HepG2 (cell line): Measurements from ENCODE around the gene TSHZ2. TPM values are rescaled to one million over a fixed set of nuclear protein-coding genes. Genes with fewer than 3 reads are reported as not detected.

Source experiments
- AKAP8 ChIP-seq: sonication (generic); formaldehyde crosslinking; IDR thresholded peaks from 2 replicates; pipeline ENCODE4 v1.5.1; 2020; ENCODE audit warnings: mild to moderate bottlenecking, missing genetic modification reagents
- ATF6 ChIP-seq: sonication (generic); formaldehyde crosslinking; conservative IDR thresholded peaks from 2 replicates; pipeline ENCODE4 v1.4.0; 2020; ENCODE audit warnings: missing genetic modification reagents
- CEBPB ChIP-seq: IDR thresholded peaks from 2 replicates; pipeline ENCODE4 v1.6.1; 2011; ENCODE audit warnings: low read depth, low read length, improper control_type of control experiment, borderline replicate concordance
- CEBPG ChIP-seq: IDR thresholded peaks from 2 replicates; pipeline ENCODE4 v1.6.1; 2016
- CHD2 ChIP-seq: IDR thresholded peaks from 2 replicates; pipeline ENCODE4 v1.6.1; 2011; ENCODE audit warnings: low read depth, low read length, improper control_type of control experiment
- HNRNPLL ChIP-seq: fragments of 200-400 bp; formaldehyde crosslinking; IDR thresholded peaks from 2 replicates; pipeline ENCODE4 v1.6.1; 2017; ENCODE audit warnings: mild to moderate bottlenecking, low read depth, low read length; ENCODE audit not compliant: poor library complexity, severe bottlenecking
- KDM1A ChIP-seq: IDR thresholded peaks from 2 replicates; pipeline ENCODE4 v1.6.1; 2016; ENCODE audit warnings: missing compliant biosample characterization
- KDM3A ChIP-seq: IDR thresholded peaks from 2 replicates; pipeline ENCODE4 v1.6.1; 2018; ENCODE audit warnings: low read depth, missing compliant biosample characterization
- MAFF ChIP-seq: IDR thresholded peaks from 2 replicates; pipeline ENCODE4 v1.6.1; 2011; ENCODE audit warnings: low read depth, low read length, improper control_type of control experiment
- RAD21 ChIP-seq: fragments of 450-650 bp; formaldehyde crosslinking; IDR thresholded peaks from 2 replicates; pipeline ENCODE4 v1.5.0; 2020; ENCODE audit warnings: mild to moderate bottlenecking
- SSRP1 ChIP-seq: IDR thresholded peaks from 2 replicates; pipeline ENCODE4 v1.6.1; 2016; ENCODE audit warnings: control low read depth
- SUZ12 ChIP-seq: fragments of 150-350 bp; IDR thresholded peaks from 2 replicates; pipeline ENCODE4 v1.6.1; 2014; ENCODE audit warnings: low read depth, low read length
- XRCC5 ChIP-seq: fragments of 200-400 bp; formaldehyde crosslinking; optimal IDR thresholded peaks from 2 replicates; pipeline ENCODE3; 2017; ENCODE audit warnings: mild to moderate bottlenecking, low read length
- ZBED4 ChIP-seq: sonication (generic); formaldehyde crosslinking; IDR thresholded peaks from 2 replicates; pipeline ENCODE4 v1.4.0; 2020; ENCODE audit warnings: missing genetic modification reagents, borderline replicate concordance
- ZIK1 ChIP-seq: sonication (generic); formaldehyde crosslinking; IDR thresholded peaks from 2 replicates; pipeline ENCODE4 v1.5.0; 2020; ENCODE audit warnings: mild to moderate bottlenecking, low read depth, missing genetic modification reagents, borderline replicate concordance
- ZNF121 ChIP-seq: sonication (generic); formaldehyde crosslinking; IDR thresholded peaks from 2 replicates; pipeline ENCODE4 v1.5.0; 2020; ENCODE audit warnings: mild to moderate bottlenecking, missing genetic modification reagents
- ZNF124 ChIP-seq: sonication (generic); formaldehyde crosslinking; IDR thresholded peaks from 2 replicates; pipeline ENCODE4 v1.4.0; 2020; ENCODE audit warnings: missing genetic modification reagents
- ZNF180 ChIP-seq: sonication (generic); formaldehyde crosslinking; IDR thresholded peaks from 2 replicates; pipeline ENCODE4 v1.4.0; 2020; ENCODE audit warnings: low read depth, missing genetic modification reagents, borderline replicate concordance
- ZNF251 ChIP-seq: sonication (generic); formaldehyde crosslinking; IDR thresholded peaks from 2 replicates; pipeline ENCODE4 v1.9.0; 2021; ENCODE audit warnings: mild to moderate bottlenecking, missing genetic modification reagents
- ZNF281 ChIP-seq: sonication (generic); formaldehyde crosslinking; IDR thresholded peaks from 2 replicates; pipeline ENCODE4 v1.4.0; 2020; ENCODE audit warnings: missing genetic modification reagents, borderline replicate concordance
- ZNF446 ChIP-seq: sonication (generic); formaldehyde crosslinking; IDR thresholded peaks from 2 replicates; pipeline ENCODE4 v1.5.0; 2020; ENCODE audit warnings: mild to moderate bottlenecking, missing genetic modification reagents
- ZNF563 ChIP-seq: sonication (generic); formaldehyde crosslinking; IDR thresholded peaks from 2 replicates; pipeline ENCODE4 v1.8.0; 2022; ENCODE audit warnings: mild to moderate bottlenecking, moderate library complexity, missing genetic modification reagents
- polyA plus RNA-seq, 8 experiments: library from polyadenylated mRNA; depleted of rRNA in 3 of 8; stranded (reverse) in 7 of 8; unstranded in 1 of 8; fragments of >200 nt; fragmentation: Illumina TruSeq in 4 of 8; extraction: Trizol in 4 of 8; gene quantifications; 2 replicates each; pipeline versions ENCODE4 v1.2.1 to v1.2.3, GENCODE V29; 2011 to 2016; ENCODE audit warnings: low read depth in 4 of 8, missing spikeins in 1 of 8, mixed read lengths in 1 of 8; ENCODE audit not compliant: insufficient read depth in 1 of 8
- total RNA-seq, 5 experiments: library from RNA; depleted of rRNA; stranded (reverse); fragments of >200 nt; fragmentation: Illumina TruSeq; extraction: Trizol; gene quantifications; 2 replicates each; pipeline ENCODE4 v1.2.3, GENCODE V29; 2016; ENCODE audit warnings: low read depth in 1 of 5

The TSHZ2 gene
- total and polyA plus RNA-seq, 2 of the 13 experiments (the other 11 are each of a cell fraction or from before 2014, with no cell fraction given): 0.01 TPM; not detected in 1

- TF ChIP-seq ATF6 (no peak), CHD2 (no peak), ZNF281 (peak; percentile 77; the same call in 1 of the 2 replicates), CEBPB (peak; percentile 89), HNRNPLL (no peak), RAD21 (no peak), ZIK1 (CRISPR knock-in tag) (no peak), ZNF563 (CRISPR knock-in tag) (peak; percentile 67; the same call in 1 of the 2 replicates), XRCC5 (peak; percentile 29), MAFF (peak; percentile 85), ZNF446 (CRISPR knock-in tag) (no peak), ZNF121 (CRISPR knock-in tag) (no peak), SSRP1 (CRISPR knock-in tag) (peak; percentile 90; the same call in 1 of the 2 replicates), ZNF124 (CRISPR knock-in tag) (no peak), ZBED4 (0 out of 2 replicates have a peak, but pooled peaks have one; percentile 30), ZNF180 (CRISPR knock-in tag) (0 out of 2 replicates have a peak, but pooled peaks have one; percentile 21), KDM3A (peak; percentile 56), ZNF251 (CRISPR knock-in tag) (no peak), KDM1A (peak; percentile 90), CEBPG (CRISPR knock-in tag) (peak; percentile 92), SUZ12 (no peak), AKAP8 (CRISPR knock-in tag) (no peak)
These were observed 109.1 kb downstream of the TSHZ2 start (continued) for GRCh38 chr20:53080969-53081871.
